Endodermal cell (in vitro differentiated cells): ENCODE data around the gene USP9X. TPM values are rescaled to one million over a fixed set of nuclear protein-coding genes. Genes with fewer than 3 reads are reported as not detected.

Source experiments
- DNase-seq: peaks from one replicate; pipeline ENCODE4 v3.0.0-alpha.2; 2017
- H3K27ac ChIP-seq: 2 replicates; pipeline ENCODE4 v1.5.1; 2013; ENCODE audit warnings: mild to moderate bottlenecking, low read depth, low read length, moderate library complexity
- H3K27me3 ChIP-seq: 2 replicates; pipeline ENCODE4 v1.6.1; 2013; ENCODE audit warnings: mild to moderate bottlenecking, low read length, moderate library complexity; ENCODE audit not compliant: insufficient read depth, control insufficient read depth, poor library complexity, severe bottlenecking
- H3K36me3 ChIP-seq: 2 replicates; pipeline ENCODE4 v1.7.0; 2013; ENCODE audit warnings: mild to moderate bottlenecking, low read length, moderate library complexity; ENCODE audit not compliant: control insufficient read depth, insufficient read depth
- H3K4me1 ChIP-seq: one replicate; pipeline ENCODE4 v1.7.0; 2013; ENCODE audit warnings: low read length; ENCODE audit not compliant: control insufficient read depth, insufficient read depth
- H3K4me3 ChIP-seq: 2 replicates; pipeline ENCODE4 v1.5.1; 2013; ENCODE audit warnings: mild to moderate bottlenecking, low read length, moderate library complexity
- H3K9ac ChIP-seq: 2 replicates; pipeline ENCODE4 v1.6.1; 2013; ENCODE audit warnings: mild to moderate bottlenecking, low read length, moderate library complexity; ENCODE audit not compliant: poor library complexity, severe bottlenecking; ENCODE audit errors: extremely low read depth
- H3K9me3 ChIP-seq: 2 replicates; pipeline ENCODE4 v1.6.1; 2013; ENCODE audit warnings: mild to moderate bottlenecking, low read length, moderate library complexity; ENCODE audit not compliant: control insufficient read depth
- H3K27ac Mint-ChIP-seq: 2 replicates; pipeline ENCODE4 v1.8.0; 2020; ENCODE audit warnings: mixed read lengths
- H3K27me3 Mint-ChIP-seq: 2 replicates; pipeline ENCODE4 v1.8.0; 2021; ENCODE audit warnings: mild to moderate bottlenecking, mixed read lengths; ENCODE audit not compliant: insufficient read depth
- H3K36me3 Mint-ChIP-seq: 2 replicates; pipeline ENCODE4 v1.8.0; 2020; ENCODE audit warnings: low read depth, mixed read lengths
- H3K4me1 Mint-ChIP-seq: 2 replicates; pipeline ENCODE4 v1.8.0; 2020; ENCODE audit warnings: mixed read lengths
- H3K4me3 Mint-ChIP-seq: 2 replicates; pipeline ENCODE4 v1.8.0; 2020; ENCODE audit warnings: mild to moderate bottlenecking, moderate library complexity, mixed read lengths
- H3K9me3 Mint-ChIP-seq: 2 replicates; pipeline ENCODE4 v1.8.0; 2020; ENCODE audit warnings: mild to moderate bottlenecking, mixed read lengths
- WGBS, 2 experiments: methylation state at CpG; one replicate each; pipeline versions ENCODE4 v1.1.5 to v1.1.7; 2013; ENCODE audit warnings: missing lambda C conversion rate in 2 of 2, mixed read lengths in 1 of 2; ENCODE audit not compliant: insufficient coverage in 1 of 2, insufficient read length in 1 of 2; 5-methylcytosine and 5-hydroxymethylcytosine counted together
- total RNA-seq, 2 donors: library from RNA; stranded (reverse); fragmentation: NEBNext Ultra II Directional in 1 of 2; extraction: Animal tissue kit (Norgen Biotek cat#: 25700) in 1 of 2; gene quantifications; 2 replicates in 1 of 2; 3 replicates in 1 of 2; pipeline ENCODE4 v1.2.1, GENCODE V29; 2021
- TF ChIP-seq, protein P1 (sequence below): fragments of 200-600 bp; sonication (generic); conservative IDR thresholded peaks from 2 replicates; pipeline ENCODE4 v1.5.0; 2021; ENCODE audit warnings: antibody characterized with exemption, mild to moderate bottlenecking

USP9X gene
- total RNA-seq, 2 donors from 2014 or later, result 88.1 to 128 TPM

- WGBS, 2 experiments, result 94 to 100% methylated on average over 1 to 11 of the region's 11 CpGs
- Histone ChIP-seq H3K27me3 (peaks cover 1% of the 10 kb centered on the region), H3K4me3 (no peak overlapping the region), H3K9me3 (no peaks in the 10 kb centered on the region), H3K4me1 (no peaks in the 10 kb centered on the region), H3K27ac (no peak overlapping the region), H3K36me3 (no peaks in the 10 kb centered on the region), H3K9ac (no peak overlapping the region)
- Mint-ChIP-seq H3K27me3 (peaks cover 3% of the 10 kb centered on the region), H3K4me3 (no peak overlapping the region), H3K27ac (no peak overlapping the region), H3K36me3 (no peaks in the 10 kb centered on the region), H3K9me3 (peaks cover 38% of the 10 kb centered on the region), H3K4me1 (no peaks in the 10 kb centered on the region)
- no peak for DNase-seq
- TF ChIP-seq, protein P1, sequence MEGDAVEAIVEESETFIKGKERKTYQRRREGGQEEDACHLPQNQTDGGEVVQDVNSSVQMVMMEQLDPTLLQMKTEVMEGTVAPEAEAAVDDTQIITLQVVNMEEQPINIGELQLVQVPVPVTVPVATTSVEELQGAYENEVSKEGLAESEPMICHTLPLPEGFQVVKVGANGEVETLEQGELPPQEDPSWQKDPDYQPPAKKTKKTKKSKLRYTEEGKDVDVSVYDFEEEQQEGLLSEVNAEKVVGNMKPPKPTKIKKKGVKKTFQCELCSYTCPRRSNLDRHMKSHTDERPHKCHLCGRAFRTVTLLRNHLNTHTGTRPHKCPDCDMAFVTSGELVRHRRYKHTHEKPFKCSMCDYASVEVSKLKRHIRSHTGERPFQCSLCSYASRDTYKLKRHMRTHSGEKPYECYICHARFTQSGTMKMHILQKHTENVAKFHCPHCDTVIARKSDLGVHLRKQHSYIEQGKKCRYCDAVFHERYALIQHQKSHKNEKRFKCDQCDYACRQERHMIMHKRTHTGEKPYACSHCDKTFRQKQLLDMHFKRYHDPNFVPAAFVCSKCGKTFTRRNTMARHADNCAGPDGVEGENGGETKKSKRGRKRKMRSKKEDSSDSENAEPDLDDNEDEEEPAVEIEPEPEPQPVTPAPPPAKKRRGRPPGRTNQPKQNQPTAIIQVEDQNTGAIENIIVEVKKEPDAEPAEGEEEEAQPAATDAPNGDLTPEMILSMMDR, result no peak
These were observed 173.0 kb downstream of the USP9X start for GRCh38 chrX:41258226-41258625.

DNA sequence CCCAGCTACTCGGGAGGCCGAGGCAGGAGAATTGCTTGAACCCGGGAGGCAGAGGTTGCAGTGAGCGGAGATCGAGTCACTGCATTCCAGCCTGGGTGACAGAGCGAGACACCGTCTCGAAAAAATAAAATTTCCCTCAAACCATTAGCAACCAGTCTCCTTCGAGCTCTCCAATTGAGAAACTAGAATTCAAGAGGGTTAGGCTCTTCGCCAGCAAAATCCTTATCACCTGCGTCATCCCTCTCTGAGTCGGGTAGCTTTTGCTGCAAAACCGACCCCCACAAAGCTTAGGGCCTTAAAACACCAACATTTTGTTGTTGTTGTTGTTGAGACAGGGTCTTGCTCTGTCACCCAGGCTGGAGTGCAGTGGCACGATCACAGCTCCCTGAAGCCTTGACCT lies 173.6 kb downstream of the USP9X start:
- Mint-ChIP-seq H3K9me3 (peaks cover 40% of the 10 kb centered on the region), H3K27me3 (no peaks in the 10 kb centered on the region), H3K27ac (no peak overlapping the region), H3K4me1 (no peaks in the 10 kb centered on the region), H3K4me3 (no peak overlapping the region), H3K36me3 (no peaks in the 10 kb centered on the region)
- H3K36me3 ChIP-seq, result no peaks in the 10 kb centered on the region
- H3K9me3 ChIP-seq, result no peaks in the 10 kb centered on the region
- H3K4me1 ChIP-seq, result no peaks in the 10 kb centered on the region
- no peak overlapping the region for H3K9ac ChIP-seq
- DNase-seq, result no peak
- TF ChIP-seq, protein P1, result no peak
- 91 to 92% methylated on average over 2 to 13 of the region's 14 CpGs for WGBS, 2 experiments
- H3K4me3 ChIP-seq, result no peak overlapping the region
- no peak overlapping the region for H3K27ac ChIP-seq
- H3K27me3 ChIP-seq, result no peaks in the 10 kb centered on the region

GRCh38 chrX:41259516-41259915 lies 174.3 kb downstream of the USP9X start:
- no peak overlapping the region for H3K4me3 Mint-ChIP-seq
- no peaks in the 10 kb centered on the region for H3K27me3 Mint-ChIP-seq
- Histone ChIP-seq H3K9ac (no peak overlapping the region), H3K4me1 (no peaks in the 10 kb centered on the region), H3K36me3 (no peaks in the 10 kb centered on the region), H3K27ac (no peak overlapping the region), H3K27me3 (no peaks in the 10 kb centered on the region), H3K9me3 (no peaks in the 10 kb centered on the region), H3K4me3 (no peak overlapping the region)
- TF ChIP-seq, protein P1, result no peak
- 85% methylated on average over 13 of the region's 13 CpGs; no CpG with 5 or more reads in 1 of the 2 experiments for WGBS, 2 experiments
- peaks cover 46% of the 10 kb centered on the region for H3K9me3 Mint-ChIP-seq
- no peaks in the 10 kb centered on the region for H3K36me3 Mint-ChIP-seq
- no peak for DNase-seq
- no peaks in the 10 kb centered on the region for H3K4me1 Mint-ChIP-seq
- H3K27ac Mint-ChIP-seq, result no peak overlapping the region
